ENCODE measurements around the gene SLC24A4.

SLC24A4 gene

GRCh38 chr14:92480856-92481255, 157.9 kb downstream of the SLC24A4 start:
- POLR2A ChIA-PET, result no interaction called here
- CTCF ChIA-PET, result interaction anchor here (0.6 to 1.1 kb wide), 2 partner anchors 76 to 350 kb away, joined by 3 to 4 read pairs; no protein-coding TSS in a partner anchor

GRCh38 chr14:92481386-92481785, 158.4 kb downstream of the SLC24A4 start:
- H3K4me1 ChIP-seq (ENCODE audit: control insufficient read depth, insufficient read depth, low read length), result no peaks in the 10 kb centered on the region
- H3K36me3 ChIP-seq (ENCODE audit: control insufficient read depth in 2 of 2, insufficient read depth in 1 of 2, low read length in 2 of 2), result no peaks in the 10 kb centered on the region
- TF ChIP-seq ZNF610 (tag by site-specific recombination; IDR thresholded peaks at IDR 0.05; ENCODE audit: borderline replicate concordance), result no peak
- TF ChIP-seq ZNF677 (tag by site-specific recombination; IDR thresholded peaks at IDR 0.05), result peak; percentile 56
- ChIA-PET CTCF (interaction anchor here (0.6 to 1.1 kb wide), 3 partner anchors 18 to 350 kb away, joined by 3 to 4 read pairs (median 3); no protein-coding TSS in a partner anchor), POLR2A (no interaction called here)
- no peak overlapping the region for H3K4me3 ChIP-seq (ENCODE audit: low read depth, low read length)
- no peak overlapping the region for H3K27ac ChIP-seq (ENCODE audit: extremely low read depth, low read depth, low read length)
- no peaks in the 10 kb centered on the region for H3K9me3 ChIP-seq (ENCODE audit: control insufficient read depth, insufficient read depth, low read depth, low read length)

More at GRCh38 chr14:92480856-92481255, 157.9 kb downstream of the SLC24A4 start:
- H3K4me3 ChIP-seq (ENCODE audit: low read depth, low read length), result no peak overlapping the region
- H3K9me3 ChIP-seq (ENCODE audit: control insufficient read depth, insufficient read depth, low read depth, low read length), result no peaks in the 10 kb centered on the region
- no peak overlapping the region for H3K27ac ChIP-seq (ENCODE audit: extremely low read depth, low read depth, low read length)
- TF ChIP-seq ZNF24 (tag by site-specific recombination; IDR thresholded peaks at IDR 0.05) (no peak), TRIM28 (IDR thresholded peaks at IDR 0.05; ENCODE audit: borderline replicate concordance, low read length) (no peak), GLIS1 (tag by site-specific recombination; IDR thresholded peaks at IDR 0.05) (no peak), MZF1 (tag by site-specific recombination; IDR thresholded peaks at IDR 0.05; ENCODE audit: borderline replicate concordance) (no peak), ZNF529 (tag by site-specific recombination; IDR thresholded peaks at IDR 0.05; ENCODE audit: insufficient replicate concordance) (no peak), WT1 (tag by site-specific recombination; IDR thresholded peaks at IDR 0.05) (no peak), HIC1 (tag by site-specific recombination; IDR thresholded peaks at IDR 0.05) (no peak), TSHZ1 (tag by site-specific recombination; IDR thresholded peaks at IDR 0.05; ENCODE audit: borderline replicate concordance) (no peak), PRDM1 (tag by site-specific recombination; IDR thresholded peaks at IDR 0.05) (no peak)
- H3K4me1 ChIP-seq (ENCODE audit: control insufficient read depth, insufficient read depth, low read length), result no peaks in the 10 kb centered on the region
- H3K36me3 ChIP-seq (ENCODE audit: control insufficient read depth in 2 of 2, insufficient read depth in 1 of 2, low read length in 2 of 2), result no peaks in the 10 kb centered on the region

- no peak for TF ChIP-seq ZNF791 (tag by site-specific recombination; IDR thresholded peaks at IDR 0.05)
- peak; percentile 96 for TF ChIP-seq ZNF510 (tag by site-specific recombination; IDR thresholded peaks at IDR 0.05; ENCODE audit: insufficient replicate concordance)
- TF ChIP-seq ZNF449 (tag by site-specific recombination; IDR thresholded peaks at IDR 0.05), result peak; percentile 61
- Histone ChIP-seq H3K4me3 (ENCODE audit: low read depth, low read length) (no peak overlapping the region), H3K27ac (ENCODE audit: extremely low read depth, low read depth, low read length) (no peak overlapping the region), H3K36me3 (ENCODE audit: control insufficient read depth in 2 of 2, insufficient read depth in 1 of 2, low read length in 2 of 2) (no peaks in the 10 kb centered on the region), H3K4me1 (ENCODE audit: control insufficient read depth, insufficient read depth, low read length) (no peaks in the 10 kb centered on the region), H3K9me3 (ENCODE audit: control insufficient read depth, insufficient read depth, low read depth, low read length) (no peaks in the 10 kb centered on the region)
- POLR2A ChIA-PET, result no interaction called here
- CTCF ChIA-PET, result interaction anchor here (0.6 to 1.1 kb wide), 4 partner anchors 17 to 1056 kb away, joined by 3 to 4 read pairs (median 3); no protein-coding TSS in a partner anchor
Measured at GRCh38 chr14:92481811-92482555, 159.0 kb downstream of the SLC24A4 start.

Measured in HEK293 (cell line).